KBM-7 (cell line): ENCODE data around the gene NASP.

Experiments
- DNase-seq: peaks from one replicate; pipeline ENCODE4 v3.0.0-alpha.2; 2015
- in situ Hi-C: fragments of 300-500 bp; cut with MboI; formaldehyde crosslinking; loops from 2 replicates; pipeline ENCODE4 v1.14.3; 2020; ENCODE audit warnings: low sequenced_read_pairs, low pct_unique_long_range_greater_than_20kb, mixed read lengths

Gene NASP

GRCh38 chr1:45654540-45655280, 70.9 kb downstream of the NASP start:
- no peak for DNase-seq
- in situ Hi-C loops = no loop called here

- no peak for DNase-seq
- in situ Hi-C loops = no loop called here
Observed at GRCh38 chr1:45656573-45657226, 72.9 kb downstream of the NASP start.

- DNase-seq = no peak
- in situ Hi-C loops = no loop called here
Observed at GRCh38 chr1:45658171-45658570, 74.3 kb downstream of the NASP start.

- in situ Hi-C loops = no loop called here
- DNase-seq = no peak
Observed at GRCh38 chr1:45659222-45659621, 75.4 kb downstream of the NASP start.

GRCh38 chr1:45660336-45660735, 76.5 kb downstream of the NASP start:
- no peak for DNase-seq
- in situ Hi-C loops = no loop called here

- no peak for DNase-seq
- in situ Hi-C loops = no loop called here
Observed at GRCh38 chr1:45666836-45667235, 83.0 kb downstream of the NASP start.

GRCh38 chr1:45667321-45668111, 83.7 kb downstream of the NASP start:
- DNase-seq = no peak
- in situ Hi-C loops = no loop called here
